Heart right ventricle (tissue), 16 donors: ENCODE results near the gene MVB12B. TPM values are rescaled to one million over a fixed set of nuclear protein-coding genes. Genes with fewer than 3 reads are reported as not detected.

Source experiments
- ATAC-seq, 8 donors: fragments of 200-7000 bp; cut with Tn5 transposase; one replicate each; pipeline ENCODE4 v1.9.1; 2020; ENCODE audit warnings: mild to moderate bottlenecking in 8 of 8, moderate library complexity in 8 of 8, moderate number of reproducible peaks in 1 of 8
- DNase-seq, 2 donors: peaks; one replicate each; pipeline ENCODE4 v3.0.0-alpha.2; 2020
- H3K27ac ChIP-seq, 10 donors: fragments of 200-600 bp; sonication (generic) in 2 of 10; one replicate each; pipeline versions ENCODE4 v1.5.0 to v1.8.0; 2020 to 2022; ENCODE audit warnings: mild to moderate bottlenecking in 3 of 10
- H3K27me3 ChIP-seq, 7 donors: fragments of 200-600 bp; one replicate each; pipeline ENCODE4 v1.8.0; 2021 to 2022; ENCODE audit warnings: mild to moderate bottlenecking in 2 of 7
- H3K36me3 ChIP-seq, 9 donors: fragments of 200-600 bp; sonication (generic) in 1 of 9; one replicate each; pipeline versions ENCODE4 v1.5.0 to v1.8.0; 2020 to 2022; ENCODE audit warnings: mild to moderate bottlenecking in 2 of 9
- H3K4me1 ChIP-seq, 9 donors: fragments of 200-600 bp; sonication (generic) in 1 of 9; one replicate each; pipeline versions ENCODE4 v1.5.0 to v1.8.0; 2020 to 2022; ENCODE audit warnings: mild to moderate bottlenecking in 4 of 9
- H3K4me3 ChIP-seq, 10 donors: fragments of 200-600 bp; sonication (generic) in 2 of 10; one replicate each; pipeline versions ENCODE4 v1.5.0 to v1.8.0; 2020 to 2022; ENCODE audit warnings: mild to moderate bottlenecking in 7 of 10, moderate library complexity in 2 of 10
- H3K9me3 ChIP-seq, 11 donors: fragments of 200-600 bp in 10 of 11; sonication (generic) in 2 of 11; one replicate each; pipeline versions ENCODE4 v1.5.0 to v1.8.0; 2013 to 2022; ENCODE audit warnings: mild to moderate bottlenecking in 2 of 11, control low read depth in 1 of 11, moderate library complexity in 1 of 11
- WGBS, 2 donors: extraction: QIAGEN DNeasy Blood & Tissue Kit; methylation state at CpG; one replicate each; pipeline ENCODE4 v1.1.7; 2013; ENCODE audit warnings: inconsistent platforms in 1 of 2; 5-methylcytosine and 5-hydroxymethylcytosine counted together
- intact Hi-C, 10 donors: fragments of 100-400 bp; cut with DNase I; formaldehyde crosslinking; loops; one replicate each; pipeline versions ENCODE4 v1.11.1 to v1.14.2; 2022
- polyA plus RNA-seq, 2 donors: library from polyadenylated mRNA; stranded (reverse); fragments of 200-250 nt; gene quantifications; one replicate each; pipeline ENCODE4 v1.2.3, GENCODE V29; 2013
- total RNA-seq, 10 donors: library from RNA; stranded (reverse); fragmentation: NEBNext Ultra II Directional in 3 of 10; extraction: Animal tissue kit (Norgen Biotek cat#: 25700) in 3 of 10; gene quantifications; one replicate each; pipeline versions ENCODE4 v1.2.1 to v1.2.4, GENCODE V29; 2021 to 2023
- TF ChIP-seq, protein P1 (sequence below), 9 donors: fragments of 200-600 bp; sonication (generic) in 2 of 9; IDR thresholded peaks; one replicate each; pipeline versions ENCODE4 v1.5.0 to v1.8.0; 2021 to 2022; ENCODE audit warnings: antibody characterized with exemption in 9 of 9, mild to moderate bottlenecking in 5 of 9, moderate library complexity in 1 of 9
- donor health status: Arrhythmogenic right ventricular cardiomyopathy.
- donor health status: ischemic (EF 13 %, LVEDD 7.1; RV severe dilation, severe dysfunction).
- donor health status: healthy with polysubstance abuse.
- donor health status: DM: no; HTN: yes; CAD: no.
- donor health status: DM: no; HTN: no; CAD: no.
- donor health status: ischemic (EF 25% LVEDD 6.9; RV normal size, moderate dysfunction).
- donor health status: ischemic (EF 25% LVEDD 5.7; RV mildly dilated, moderate dysfunction).
- donor health status: healthy.
- donor health status: DM: yes; HTN: yes; CAD: no.
- donor health status: Ischemic cardiomyopathy.
- donor health status: ischemic (EF 35%, LVEDD 5.7; RV mildly dilated, moderate dysfunction).
- donor health status: nonischemic (EF 11% LVEDD 7.7; RV severe dilation, severe dysfunction).
- donor health status: DM: yes; HTN: yes; CAD: no.
- donor health status: PGD.
- donor health status: ischemic (EF 29% LVEDD 5.4; RV normal size, mild dysfunction).
- donor health status: nonischemic (EF 23%, LVEDD 6.1; RV moderate dilation, normal function).

MVB12B gene
- total and polyA plus RNA-seq, 12 donors, result 2.8 to 16.5 (median 10.6) TPM

DNA sequence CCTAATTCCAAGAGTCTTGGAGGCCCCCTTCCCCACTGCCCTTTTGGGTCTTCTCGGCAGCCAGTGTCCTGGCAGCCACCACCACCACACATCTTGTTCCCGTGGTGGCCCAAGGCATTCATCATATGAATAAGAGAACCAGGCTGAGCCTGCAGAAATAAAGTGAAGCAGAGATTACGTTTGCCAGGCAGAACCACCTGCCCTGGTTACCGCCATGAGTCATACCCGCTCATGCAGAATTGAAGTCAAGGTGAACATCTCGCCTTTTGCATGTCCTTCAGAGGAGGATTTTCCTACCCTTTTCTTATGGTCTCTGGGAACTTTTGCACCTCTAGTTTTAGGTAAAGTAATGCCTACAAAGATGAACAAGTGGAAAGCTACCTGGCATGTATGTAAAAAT lies 167.6 kb downstream of the MVB12B start:
- TF ChIP-seq, protein P1, sequence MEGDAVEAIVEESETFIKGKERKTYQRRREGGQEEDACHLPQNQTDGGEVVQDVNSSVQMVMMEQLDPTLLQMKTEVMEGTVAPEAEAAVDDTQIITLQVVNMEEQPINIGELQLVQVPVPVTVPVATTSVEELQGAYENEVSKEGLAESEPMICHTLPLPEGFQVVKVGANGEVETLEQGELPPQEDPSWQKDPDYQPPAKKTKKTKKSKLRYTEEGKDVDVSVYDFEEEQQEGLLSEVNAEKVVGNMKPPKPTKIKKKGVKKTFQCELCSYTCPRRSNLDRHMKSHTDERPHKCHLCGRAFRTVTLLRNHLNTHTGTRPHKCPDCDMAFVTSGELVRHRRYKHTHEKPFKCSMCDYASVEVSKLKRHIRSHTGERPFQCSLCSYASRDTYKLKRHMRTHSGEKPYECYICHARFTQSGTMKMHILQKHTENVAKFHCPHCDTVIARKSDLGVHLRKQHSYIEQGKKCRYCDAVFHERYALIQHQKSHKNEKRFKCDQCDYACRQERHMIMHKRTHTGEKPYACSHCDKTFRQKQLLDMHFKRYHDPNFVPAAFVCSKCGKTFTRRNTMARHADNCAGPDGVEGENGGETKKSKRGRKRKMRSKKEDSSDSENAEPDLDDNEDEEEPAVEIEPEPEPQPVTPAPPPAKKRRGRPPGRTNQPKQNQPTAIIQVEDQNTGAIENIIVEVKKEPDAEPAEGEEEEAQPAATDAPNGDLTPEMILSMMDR (IDR thresholded peaks at IDR 0.05), result no peak
- WGBS, 2 donors, result 97 to 98% methylated on average over 6 of the region's 6 CpGs
- no peaks in the 10 kb centered on the region for H3K9me3 ChIP-seq
- intact Hi-C loops, result loop anchor here in 8 of 10 donors (5.0 to 10.0 kb wide), 8 partner anchors 82 to 1089 kb away; no protein-coding TSS in a partner anchor
- DNase-seq (no peak), ATAC-seq (no peak)
- H3K4me3 ChIP-seq, result no peak overlapping the region
- H3K27ac ChIP-seq, result no peak overlapping the region
- peaks cover 0 to under 1% (median 0%) of the 10 kb centered on the region in 7 donors for H3K27me3 ChIP-seq
- H3K36me3 ChIP-seq, result peaks cover 0 to 6% (median 0%) of the 10 kb centered on the region in 9 donors
- peaks cover 0 to 29% (median 4%) of the 10 kb centered on the region in 9 donors for H3K4me1 ChIP-seq

DNA sequence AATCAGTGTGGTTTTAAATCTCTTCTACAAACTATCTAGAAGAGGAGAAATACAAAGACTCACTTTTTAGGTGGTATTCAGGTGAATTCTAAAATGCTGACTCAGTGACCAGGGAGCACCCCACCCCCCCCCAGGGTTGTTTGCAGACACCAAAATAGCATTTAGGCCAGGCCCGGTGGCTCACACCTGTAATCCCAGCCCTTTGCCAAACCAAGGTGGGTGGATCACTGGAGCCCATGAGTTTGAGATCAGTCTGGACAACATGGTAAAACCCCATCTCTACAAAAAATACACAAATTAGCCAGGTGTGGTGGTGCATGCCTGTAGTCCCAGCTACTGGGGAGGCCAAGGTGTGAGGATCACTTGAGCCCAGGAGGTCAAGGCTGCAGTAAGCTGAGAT lies 168.1 kb downstream of the MVB12B start:
- ATAC-seq, result no peak
- Histone ChIP-seq H3K4me3 (no peak overlapping the region), H3K36me3 (peaks cover 0 to 6% (median 0%) of the 10 kb centered on the region in 9 donors), H3K27ac (no peak overlapping the region), H3K27me3 (peaks cover 0 to 5% (median 0%) of the 10 kb centered on the region in 7 donors), H3K4me1 (peaks cover 0 to 34% (median 7%) of the 10 kb centered on the region in 9 donors), H3K9me3 (no peaks in the 10 kb centered on the region)
- intact Hi-C loops, result loop anchor here in 9 of 10 donors (5.0 to 10.0 kb wide), 9 partner anchors 82 to 1090 kb away; no protein-coding TSS in a partner anchor
- WGBS, 2 donors, result 73 to 91% methylated on average over 1 of the region's 1 CpG
- TF ChIP-seq, protein P1 (IDR thresholded peaks at IDR 0.05), result no peak
- DNase-seq, result no peak

DNA sequence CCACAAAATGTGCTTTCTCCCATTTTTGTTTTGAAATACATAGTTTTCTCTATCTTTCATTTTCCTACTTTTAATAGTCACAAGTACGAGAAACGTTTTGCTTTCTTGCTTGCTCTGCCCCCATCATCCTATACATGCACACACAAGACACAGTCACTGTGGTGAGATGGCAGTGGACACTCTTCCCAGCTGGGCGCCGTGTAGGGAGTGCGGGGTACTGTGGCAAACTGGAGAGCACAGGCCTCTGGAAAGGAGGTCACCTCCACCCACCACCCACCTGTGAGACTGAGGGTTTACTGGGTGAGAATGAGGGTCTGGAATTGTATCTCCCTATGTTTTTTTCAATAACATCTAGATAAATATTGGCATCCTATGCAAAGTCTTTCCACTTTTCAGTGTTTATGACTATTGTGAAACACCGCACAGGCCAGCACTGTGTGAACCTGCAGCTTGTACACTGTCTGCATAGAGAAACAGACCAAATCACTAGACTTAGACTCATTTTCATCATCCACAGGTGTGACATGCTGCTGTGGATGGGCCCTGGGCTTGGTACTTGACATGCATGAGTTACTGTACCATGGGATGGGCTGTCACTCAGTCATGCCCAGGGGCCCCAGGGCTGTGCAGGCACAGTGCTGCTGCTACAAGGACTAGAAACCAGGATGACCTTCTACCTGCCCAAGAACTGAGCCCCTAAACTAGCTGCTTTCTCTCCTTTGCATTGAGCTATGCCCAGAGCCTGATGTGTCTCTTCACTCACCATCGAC lies 169.0 kb downstream of the MVB12B start:
- no peak overlapping the region for H3K27ac ChIP-seq
- DNase-seq, result no peak
- intact Hi-C loops, result loop anchor here in 4 of 10 donors (5.0 to 10.0 kb wide), 3 partner anchors 191 to 1091 kb away; no protein-coding TSS in a partner anchor
- no peak overlapping the region for H3K4me3 ChIP-seq
- H3K4me1 ChIP-seq, result peaks cover 0 to 29% (median 13%) of the 10 kb centered on the region in 9 donors
- peaks cover 0 to 12% (median 0%) of the 10 kb centered on the region in 7 donors for H3K27me3 ChIP-seq
- WGBS, 2 donors, result 85 to 94% methylated on average over 7 of the region's 7 CpGs
- no peaks in the 10 kb centered on the region for H3K9me3 ChIP-seq
- ATAC-seq, result no peak
- TF ChIP-seq, protein P1 (IDR thresholded peaks at IDR 0.05), result no peak
- peaks cover 0 to 6% (median 0%) of the 10 kb centered on the region in 9 donors for H3K36me3 ChIP-seq

DNA sequence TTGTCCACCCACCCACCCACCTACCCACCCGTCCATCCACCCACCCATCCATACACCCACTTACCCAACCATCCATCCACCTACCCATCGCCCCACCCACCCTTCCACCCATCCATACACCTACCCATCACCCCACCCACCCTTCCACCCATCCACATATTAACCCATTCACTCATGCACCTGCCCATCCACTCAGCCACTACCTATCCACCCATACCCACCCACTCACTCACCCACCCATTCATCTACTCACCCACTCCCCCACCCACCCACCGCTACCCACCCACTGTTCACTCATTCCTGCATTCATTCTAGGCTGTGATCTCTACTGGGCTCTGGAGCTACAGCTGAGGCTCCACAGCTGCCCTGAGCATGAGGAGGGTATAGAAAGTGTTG lies 169.6 kb downstream of the MVB12B start:
- Histone ChIP-seq H3K9me3 (no peaks in the 10 kb centered on the region), H3K36me3 (peaks cover 0 to 6% (median 0%) of the 10 kb centered on the region in 9 donors), H3K27ac (no peak overlapping the region), H3K4me1 (peaks cover 0 to 29% (median 19%) of the 10 kb centered on the region in 9 donors), H3K4me3 (no peak overlapping the region), H3K27me3 (peaks cover 0 to 14% (median 0%) of the 10 kb centered on the region in 7 donors)
- intact Hi-C loops, result loop anchor here in 4 of 10 donors (5.0 to 10.0 kb wide), 3 partner anchors 191 to 1091 kb away; no protein-coding TSS in a partner anchor
- TF ChIP-seq, protein P1 (IDR thresholded peaks at IDR 0.05), result no peak
- ATAC-seq (no peak), DNase-seq (no peak)
- WGBS, 2 donors, result 79 to 98% methylated on average over 3 of the region's 3 CpGs
